ENCODE data around the gene EPS15.

DNA sequence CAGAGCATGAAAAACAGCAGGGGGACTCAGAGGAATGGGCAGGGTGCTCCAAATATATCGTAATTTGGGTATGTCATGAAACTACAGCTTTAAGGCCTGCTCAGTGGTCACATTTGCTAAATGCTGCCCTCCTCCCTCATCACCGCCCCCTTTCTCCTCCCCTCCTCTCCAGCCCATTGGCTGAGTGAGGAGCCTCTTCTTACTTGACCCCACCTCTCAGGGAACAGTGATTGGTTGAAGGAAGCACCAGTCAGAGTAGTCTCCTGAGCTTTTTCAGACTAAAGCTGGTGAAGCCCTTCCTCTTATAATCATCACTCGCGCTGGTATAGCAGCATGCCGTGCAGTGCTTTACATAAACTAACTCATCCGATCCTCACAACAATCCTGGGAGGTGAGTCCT is 178.7 kb downstream of the EPS15 start:
- no peak for TF ChIP-seq MAZ (IDR thresholded peaks at IDR 0.05; ENCODE audit: borderline replicate concordance, low read depth, low read length)
- no peak for TF ChIP-seq MAZ (CRISPR knock-in tag; IDR thresholded peaks at IDR 0.05; ENCODE audit: low read depth)
- TF ChIP-seq, protein P1, sequence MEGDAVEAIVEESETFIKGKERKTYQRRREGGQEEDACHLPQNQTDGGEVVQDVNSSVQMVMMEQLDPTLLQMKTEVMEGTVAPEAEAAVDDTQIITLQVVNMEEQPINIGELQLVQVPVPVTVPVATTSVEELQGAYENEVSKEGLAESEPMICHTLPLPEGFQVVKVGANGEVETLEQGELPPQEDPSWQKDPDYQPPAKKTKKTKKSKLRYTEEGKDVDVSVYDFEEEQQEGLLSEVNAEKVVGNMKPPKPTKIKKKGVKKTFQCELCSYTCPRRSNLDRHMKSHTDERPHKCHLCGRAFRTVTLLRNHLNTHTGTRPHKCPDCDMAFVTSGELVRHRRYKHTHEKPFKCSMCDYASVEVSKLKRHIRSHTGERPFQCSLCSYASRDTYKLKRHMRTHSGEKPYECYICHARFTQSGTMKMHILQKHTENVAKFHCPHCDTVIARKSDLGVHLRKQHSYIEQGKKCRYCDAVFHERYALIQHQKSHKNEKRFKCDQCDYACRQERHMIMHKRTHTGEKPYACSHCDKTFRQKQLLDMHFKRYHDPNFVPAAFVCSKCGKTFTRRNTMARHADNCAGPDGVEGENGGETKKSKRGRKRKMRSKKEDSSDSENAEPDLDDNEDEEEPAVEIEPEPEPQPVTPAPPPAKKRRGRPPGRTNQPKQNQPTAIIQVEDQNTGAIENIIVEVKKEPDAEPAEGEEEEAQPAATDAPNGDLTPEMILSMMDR (CRISPR knock-in tag; IDR thresholded peaks at IDR 0.05): no peak
- TF ChIP-seq, protein P2, sequence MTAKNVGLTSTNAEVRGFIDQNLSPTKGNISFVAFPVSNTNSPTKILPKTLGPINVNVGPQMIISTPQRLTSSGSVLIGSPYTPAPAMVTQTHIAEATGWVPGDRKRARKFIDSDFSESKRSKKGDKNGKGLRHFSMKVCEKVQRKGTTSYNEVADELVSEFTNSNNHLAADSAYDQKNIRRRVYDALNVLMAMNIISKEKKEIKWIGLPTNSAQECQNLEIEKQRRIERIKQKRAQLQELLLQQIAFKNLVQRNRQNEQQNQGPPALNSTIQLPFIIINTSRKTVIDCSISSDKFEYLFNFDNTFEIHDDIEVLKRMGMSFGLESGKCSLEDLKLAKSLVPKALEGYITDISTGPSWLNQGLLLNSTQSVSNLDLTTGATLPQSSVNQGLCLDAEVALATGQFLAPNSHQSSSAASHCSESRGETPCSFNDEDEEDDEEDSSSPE (CRISPR knock-in tag; IDR thresholded peaks at IDR 0.05): no peak
- no peak for TF ChIP-seq ZNF530 (CRISPR knock-in tag; IDR thresholded peaks at IDR 0.05; ENCODE audit: low read depth)
- TF ChIP-seq ZNF678 (CRISPR knock-in tag; IDR thresholded peaks at IDR 0.05): no peak
- no peak for TF ChIP-seq ETV6 (CRISPR knock-in tag; conservative IDR thresholded peaks at IDR 0.05)
- no peak for TF ChIP-seq KAT7 (CRISPR knock-in tag; IDR thresholded peaks at IDR 0.05; ENCODE audit: borderline replicate concordance)
- TF ChIP-seq, protein P3, sequence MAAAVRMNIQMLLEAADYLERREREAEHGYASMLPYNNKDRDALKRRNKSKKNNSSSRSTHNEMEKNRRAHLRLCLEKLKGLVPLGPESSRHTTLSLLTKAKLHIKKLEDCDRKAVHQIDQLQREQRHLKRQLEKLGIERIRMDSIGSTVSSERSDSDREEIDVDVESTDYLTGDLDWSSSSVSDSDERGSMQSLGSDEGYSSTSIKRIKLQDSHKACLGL (CRISPR knock-in tag; IDR thresholded peaks at IDR 0.05): no peak
